GM12878 (cell line): ENCODE results near the gene ISCA2. TPM values are rescaled to one million over a fixed set of nuclear protein-coding genes. Genes with fewer than 3 reads are reported as not detected.

Experiments
- ATAC-seq: fragments of 200-7000 bp; cut with Tn5 transposase; 3 replicates; pipeline ENCODE4 v1.9.1; 2020; ENCODE audit warnings: mild to moderate bottlenecking, moderate library complexity
- BruUV-seq: library from RNA; stranded (reverse); fragments of 400-500 nt; replicated peaks from 2 replicates; lab custom pipeline; 2021; lab: Mats Ljungman, UMichigan
- CTCF ChIA-PET: fragments of 300-600 bp; sonication (Branson Sonifier 250); formaldehyde crosslinking; extraction: SDS; loops from one replicate; lab custom pipeline; 2021; ENCODE audit warnings: inconsistent platforms; lab: Yijun Ruan, JAX
- POLR2A ChIA-PET: fragments of 350-600 bp; formaldehyde crosslinking; extraction: SDS; loops from one replicate; lab custom pipeline; 2021; ENCODE audit warnings: inconsistent platforms; lab: Charles Lee
- RAD21 ChIA-PET: fragments of 300-600 bp; sonication (Branson Sonifier 250); formaldehyde crosslinking; loops from one replicate; lab custom pipeline; 2023; ENCODE audit warnings: antibody characterized with exemption; ENCODE audit not compliant: unreplicated experiment; lab: Charles Lee
- SMC1A ChIA-PET: fragments of 300-600 bp; sonication (Branson Sonifier 250); formaldehyde crosslinking; loops from one replicate; lab custom pipeline; 2023; ENCODE audit not compliant: unreplicated experiment, uncharacterized antibody; lab: Charles Lee
- DNase-seq: peaks from one replicate; pipeline ENCODE4 v3.0.0-alpha.2; 2011; ENCODE audit warnings: low read depth, low spot score
- FAIRE-seq: peaks from 3 replicates; lab custom pipeline; 2011; peaks lifted over from hg19 to GRCh38; lab: Jason Lieb, UNC
- H2AFZ ChIP-seq: 2 replicates; pipeline ENCODE4 v1.6.0; 2011; ENCODE audit warnings: low read depth, low read length, control low read depth; ENCODE audit not compliant: control insufficient read depth
- H3K27ac ChIP-seq: 2 replicates; pipeline ENCODE4 v1.5.1; 2011; ENCODE audit warnings: control low read depth; ENCODE audit not compliant: control insufficient read depth, insufficient read depth
- H3K27me3 ChIP-seq, 2 experiments: replicated peaks in 1 of 2; 2 replicates each; pipeline versions ENCODE4 v1.6.0 to v1.6.1; 2011; ENCODE audit warnings: low read length in 1 of 2; ENCODE audit not compliant: control insufficient read depth in 2 of 2, insufficient read depth in 2 of 2
- H3K36me3 ChIP-seq, 2 experiments: 2 replicates each; pipeline ENCODE4 v1.5.1; 2011; ENCODE audit warnings: low read length in 1 of 2; ENCODE audit not compliant: control insufficient read depth in 2 of 2, insufficient read depth in 2 of 2
- H3K4me1 ChIP-seq: 2 replicates; pipeline ENCODE4 v1.6.1; 2011; ENCODE audit warnings: mild to moderate bottlenecking, low read length, moderate library complexity, mixed read lengths; ENCODE audit not compliant: control insufficient read depth, insufficient read depth
- H3K4me2 ChIP-seq: 2 replicates; pipeline ENCODE4 v1.6.0; 2011; ENCODE audit warnings: control low read depth; ENCODE audit not compliant: control insufficient read depth, insufficient read depth
- H3K4me3 ChIP-seq: fragments of 200-600 bp; sonication (generic); 2 replicates; pipeline ENCODE4 v1.5.1; 2016
- H3K79me2 ChIP-seq: 2 replicates; pipeline ENCODE4 v1.6.0; 2011; ENCODE audit warnings: low read length; ENCODE audit not compliant: control insufficient read depth, insufficient read depth
- H3K9ac ChIP-seq: 2 replicates; pipeline ENCODE4 v1.8.0; 2011; ENCODE audit warnings: low read length, control low read depth, mixed read lengths; ENCODE audit not compliant: control insufficient read depth, insufficient read depth
- H3K9me3 ChIP-seq: replicated peaks from 3 replicates; pipeline ENCODE4 v1.5.1; 2011; ENCODE audit warnings: mild to moderate bottlenecking, low read length; ENCODE audit not compliant: control insufficient read depth, insufficient read depth
- H4K20me1 ChIP-seq: 2 replicates; pipeline ENCODE4 v1.6.0; 2011; ENCODE audit not compliant: control insufficient read depth, insufficient read depth
- ASH2L ChIP-seq: fragments of 300-600, 200-600 bp; sonication (generic); IDR thresholded peaks from 2 replicates; pipeline ENCODE4 v1.6.1; 2017; ENCODE audit warnings: low read depth, mild to moderate bottlenecking, borderline replicate concordance
- CHD2 ChIP-seq: IDR thresholded peaks from 2 replicates; pipeline ENCODE4 v1.6.1; 2011; ENCODE audit warnings: low read depth, low read length, improper control_type of control experiment, borderline replicate concordance
- HDGF ChIP-seq: fragments of 450-650 bp; IDR thresholded peaks from 2 replicates; pipeline ENCODE4 v1.6.1; 2016; ENCODE audit warnings: antibody characterized with exemption
- JUNB ChIP-seq: IDR thresholded peaks from 2 replicates; pipeline ENCODE4 v1.6.1; 2016; ENCODE audit warnings: antibody characterized with exemption, mild to moderate bottlenecking
- MYC ChIP-seq: IDR thresholded peaks from 2 replicates; pipeline ENCODE4 v1.6.1; 2011; ENCODE audit warnings: mild to moderate bottlenecking, low read length, moderate library complexity, inconsistent platforms; ENCODE audit not compliant: insufficient read depth, insufficient replicate concordance, insufficient read length, severe bottlenecking
- NKRF ChIP-seq: fragments of 450-650 bp; conservative IDR thresholded peaks from 2 replicates; pipeline ENCODE4 v1.6.1; 2017; ENCODE audit warnings: mild to moderate bottlenecking, moderate library complexity
- POU2F2 ChIP-seq: IDR thresholded peaks from 3 replicates; pipeline ENCODE4 v1.6.1; 2011; ENCODE audit warnings: low read depth, mild to moderate bottlenecking, low read length, borderline replicate concordance
- RB1 ChIP-seq: fragments of 450-650 bp; formaldehyde crosslinking; IDR thresholded peaks from 2 replicates; pipeline ENCODE4 v1.6.1; 2017; ENCODE audit warnings: mild to moderate bottlenecking, borderline replicate concordance
- SUPT20H ChIP-seq: IDR thresholded peaks from 2 replicates; pipeline ENCODE4 v1.6.1; 2011; ENCODE audit warnings: low read depth, mild to moderate bottlenecking, low read length, moderate library complexity, borderline replicate concordance; ENCODE audit not compliant: control insufficient read depth
- ZBED1 ChIP-seq: IDR thresholded peaks from 2 replicates; pipeline ENCODE4 v1.6.1; 2016; ENCODE audit warnings: borderline replicate concordance
- ZNF24 ChIP-seq: fragments of 450-650 bp; IDR thresholded peaks from 2 replicates; pipeline ENCODE4 v1.6.1; 2017; ENCODE audit warnings: antibody characterized with exemption, mild to moderate bottlenecking
- ZZZ3 ChIP-seq: IDR thresholded peaks from 2 replicates; pipeline ENCODE4 v1.6.1; 2011; ENCODE audit warnings: low read depth; ENCODE audit not compliant: control insufficient read depth, insufficient read length
- WGBS: methylation state at CpG from one replicate; pipeline ENCODE4 v1.1.6; 2016; ENCODE audit warnings: low lambda C conversion rate; ENCODE audit not compliant: insufficient replicate concordance, insufficient coverage; ENCODE audit errors: missing lambda C conversion rate; 5-methylcytosine and 5-hydroxymethylcytosine counted together
- in situ Hi-C: fragments of 300-500 bp; cut with MboI; formaldehyde crosslinking; loops from 9 replicates; pipeline ENCODE4 v1.14.3; 2018; ENCODE audit warnings: mixed read lengths
- intact Hi-C: fragments of 100-400 bp; cut with micrococcal nuclease; formaldehyde crosslinking; loops from one replicate; pipeline ENCODE4 v1.14.2; 2022; ENCODE audit not compliant: unreplicated experiment
- polyA plus RNA-seq, 11 experiments: library from polyadenylated mRNA; depleted of rRNA in 4 of 11; unstranded in 6 of 11; stranded (reverse) in 5 of 11; fragments of >200 nt; fragmentation: Nextera tagmentation in 4 of 11; fragmentation: Illumina TruSeq in 1 of 11; extraction: Ambion mirVana in 4 of 11; extraction: Trizol in 1 of 11; gene quantifications; 1 replicate in 1 of 11; 2 replicates in 10 of 11; pipeline versions ENCODE4 v1.2.1 to v1.2.3, GENCODE V29; 2011 to 2016; ENCODE audit warnings: inconsistent platforms in 2 of 11, missing spikeins in 2 of 11, low read depth in 1 of 11
- total RNA-seq, 4 experiments: library from RNA; depleted of rRNA in 3 of 4; stranded (reverse); fragments of >200 nt in 3 of 4; fragmentation: Illumina TruSeq in 1 of 4; extraction: Trizol in 1 of 4; gene quantifications; 2 replicates each; pipeline versions ENCODE4 v1.2.1 to v1.2.3, GENCODE V29; 2013 to 2021
- TF ChIP-seq, protein P1 (sequence below): IDR thresholded peaks from 2 replicates; pipeline ENCODE4 v1.6.1; 2011; ENCODE audit warnings: mild to moderate bottlenecking, low read depth, low read length, moderate library complexity; ENCODE audit not compliant: insufficient replicate concordance

Gene ISCA2
- total and polyA plus RNA-seq, 10 of the 15 experiments (the other 5 are each of a cell fraction or from before 2014, with no cell fraction given): 7.5 to 116 (median 32.5) TPM

DNA sequence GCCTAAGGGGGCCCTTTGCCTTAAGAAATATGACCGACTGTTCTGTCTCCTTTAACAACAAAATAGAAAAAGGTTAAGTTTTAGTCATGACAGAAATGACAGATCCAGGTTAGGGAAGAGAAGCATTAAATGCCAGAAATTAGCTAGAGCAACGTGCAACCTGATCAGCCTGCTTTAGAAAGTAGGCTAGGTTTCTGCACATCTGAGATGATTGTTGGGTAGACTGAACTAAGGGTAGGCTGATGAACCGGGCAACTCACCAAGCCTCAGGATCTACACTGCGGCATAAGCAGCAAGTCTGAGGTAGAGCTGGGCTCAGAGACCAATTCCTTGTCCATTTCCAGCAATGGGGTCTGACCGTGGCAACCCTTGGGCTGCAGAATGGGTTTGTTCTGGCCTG lies 29.9 kb upstream of the ISCA2 start:
- ChIA-PET CTCF (interaction anchor here (0.5 kb wide), 1 partner anchor 353 kb away, joined by 3 read pairs; no protein-coding TSS in a partner anchor), RAD21 (no interaction called here)
- Histone ChIP-seq H3K4me2 (no peak overlapping the region), H2AFZ (no peak overlapping the region), H3K9ac (no peak overlapping the region), H3K4me1 (no peaks in the 10 kb centered on the region)
- no peak for FAIRE-seq
- intact Hi-C loops: no loop called here
- TF ChIP-seq ASH2L: no peak
- no peak for TF ChIP-seq ZZZ3
- TF ChIP-seq POU2F2: no peak
- TF ChIP-seq, protein P1, sequence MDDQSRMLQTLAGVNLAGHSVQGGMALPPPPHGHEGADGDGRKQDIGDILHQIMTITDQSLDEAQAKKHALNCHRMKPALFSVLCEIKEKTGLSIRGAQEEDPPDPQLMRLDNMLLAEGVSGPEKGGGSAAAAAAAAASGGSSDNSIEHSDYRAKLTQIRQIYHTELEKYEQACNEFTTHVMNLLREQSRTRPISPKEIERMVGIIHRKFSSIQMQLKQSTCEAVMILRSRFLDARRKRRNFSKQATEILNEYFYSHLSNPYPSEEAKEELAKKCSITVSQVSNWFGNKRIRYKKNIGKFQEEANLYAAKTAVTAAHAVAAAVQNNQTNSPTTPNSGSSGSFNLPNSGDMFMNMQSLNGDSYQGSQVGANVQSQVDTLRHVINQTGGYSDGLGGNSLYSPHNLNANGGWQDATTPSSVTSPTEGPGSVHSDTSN: no peak
- TF ChIP-seq RB1: no peak
- no peak for TF ChIP-seq NKRF
- TF ChIP-seq MYC: no peak
- no peak for TF ChIP-seq ZBED1
- no peak for TF ChIP-seq JUNB
- no peak for TF ChIP-seq SUPT20H
- TF ChIP-seq HDGF: no peak
- TF ChIP-seq ZNF24: no peak
- no peak for TF ChIP-seq CHD2
- TF ChIP-seq, all 136 proteins: peak for 0
- H3K36me3 ChIP-seq: no peaks in the 10 kb centered on the region
- ChIA-PET SMC1A (no interaction called here), POLR2A (no interaction called here)
- DNase-seq: no peak
- no peak overlapping the region for H3K4me3 ChIP-seq
- 20% methylated on average over 5 of the region's 5 CpGs for WGBS
- no peak overlapping the region for H3K27ac ChIP-seq
- no peak for ATAC-seq
- in situ Hi-C loops: no loop called here
- H3K9me3 ChIP-seq: no peaks in the 10 kb centered on the region
- H3K27me3 ChIP-seq: peaks cover 0 to 5% of the 10 kb centered on the region in 2 experiments; a peak in 2 of 4 replicates
- BruUV-seq: no TSS peak
- H4K20me1 ChIP-seq: no peaks in the 10 kb centered on the region
- no peaks in the 10 kb centered on the region for H3K79me2 ChIP-seq
